Upper lobe of left lung (tissue), 4 donors: Measurements from ENCODE around the gene AKAP10.

ENCODE experiments used
- POLR2A ChIP-seq, 4 donors: fragments of 450-650 bp; IDR thresholded peaks; one replicate each; pipeline ENCODE4 v1.5.1; 2016 to 2017; ENCODE audit warnings: antibody characterized with exemption in 4 of 4, mild to moderate bottlenecking in 2 of 4
- POLR2AphosphoS5 ChIP-seq, 2 donors: sonication (generic); formaldehyde crosslinking; IDR thresholded peaks; one replicate each; pipeline ENCODE4 v1.5.1; 2017; ENCODE audit warnings: antibody characterized with exemption in 2 of 2
- TF ChIP-seq, protein P1 (sequence below), 6 experiments: fragments of 450-650 bp in 4 of 6; fragments of 200-600 bp in 2 of 6; sonication (generic) in 2 of 6; IDR thresholded peaks; one replicate each; pipeline ENCODE4 v1.5.1; 2016 to 2019; ENCODE audit warnings: antibody characterized with exemption in 6 of 6

DNA sequence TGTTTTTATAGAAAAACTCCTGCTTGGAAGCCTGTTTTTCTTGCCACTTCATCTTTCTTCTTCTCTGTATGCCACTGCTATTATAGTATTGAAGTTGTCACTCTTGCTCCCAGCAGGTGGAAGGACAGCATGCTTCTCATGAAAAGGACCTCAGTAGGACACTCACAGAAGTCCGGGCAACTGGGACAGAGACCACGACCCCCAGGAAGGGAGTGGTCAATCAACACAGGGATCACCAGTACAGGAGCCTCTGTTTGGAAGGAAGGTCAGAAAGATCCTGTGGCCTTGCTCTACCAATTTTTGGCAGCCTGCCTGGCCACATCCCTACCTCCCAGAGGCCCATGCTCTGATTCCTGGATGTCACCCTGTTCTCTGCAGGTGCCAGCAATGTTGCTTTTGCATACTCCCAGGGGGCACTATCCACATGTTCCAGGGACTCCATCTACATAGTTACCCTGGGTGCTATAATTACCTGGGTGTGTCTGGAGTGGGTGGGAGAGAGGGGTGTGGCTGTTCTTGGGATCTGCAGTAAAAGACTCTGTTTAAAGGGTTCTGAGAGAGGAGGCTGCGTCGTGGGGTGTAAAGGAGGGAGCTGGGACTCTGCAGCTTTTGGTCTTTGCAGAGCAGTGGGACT, 13.7 kb upstream of the AKAP10 start:
- TF ChIP-seq POLR2AphosphoS5 (IDR thresholded peaks at IDR 0.05) (no peak), POLR2A (IDR thresholded peaks at IDR 0.05) (no peak)
- TF ChIP-seq, protein P1, sequence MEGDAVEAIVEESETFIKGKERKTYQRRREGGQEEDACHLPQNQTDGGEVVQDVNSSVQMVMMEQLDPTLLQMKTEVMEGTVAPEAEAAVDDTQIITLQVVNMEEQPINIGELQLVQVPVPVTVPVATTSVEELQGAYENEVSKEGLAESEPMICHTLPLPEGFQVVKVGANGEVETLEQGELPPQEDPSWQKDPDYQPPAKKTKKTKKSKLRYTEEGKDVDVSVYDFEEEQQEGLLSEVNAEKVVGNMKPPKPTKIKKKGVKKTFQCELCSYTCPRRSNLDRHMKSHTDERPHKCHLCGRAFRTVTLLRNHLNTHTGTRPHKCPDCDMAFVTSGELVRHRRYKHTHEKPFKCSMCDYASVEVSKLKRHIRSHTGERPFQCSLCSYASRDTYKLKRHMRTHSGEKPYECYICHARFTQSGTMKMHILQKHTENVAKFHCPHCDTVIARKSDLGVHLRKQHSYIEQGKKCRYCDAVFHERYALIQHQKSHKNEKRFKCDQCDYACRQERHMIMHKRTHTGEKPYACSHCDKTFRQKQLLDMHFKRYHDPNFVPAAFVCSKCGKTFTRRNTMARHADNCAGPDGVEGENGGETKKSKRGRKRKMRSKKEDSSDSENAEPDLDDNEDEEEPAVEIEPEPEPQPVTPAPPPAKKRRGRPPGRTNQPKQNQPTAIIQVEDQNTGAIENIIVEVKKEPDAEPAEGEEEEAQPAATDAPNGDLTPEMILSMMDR (IDR thresholded peaks at IDR 0.05), result no peak
